Sciatic nerve (tissue), 2 donors: ENCODE results near the gene DOCK8. TPM values are rescaled to one million over a fixed set of nuclear protein-coding genes. Genes with fewer than 3 reads are reported as not detected.
A peak's percentile ranks its signal among the peaks of the same experiment; 100 is the strongest.
"Not testable (repeated sequence)": the region's sequence is repeated elsewhere in the genome, so short reads cannot be mapped to it uniquely, and the experiment has no call there.

ENCODE experiments used
- ATAC-seq: fragments of 200-7000 bp; cut with Tn5 transposase; one replicate; pipeline ENCODE4 v1.9.1; 2020; ENCODE audit warnings: mild to moderate bottlenecking, moderate library complexity
- DNase-seq: peaks from one replicate; pipeline ENCODE4 v3.0.0-alpha.2; 2020; ENCODE audit warnings: low spot score
- intact Hi-C: fragments of 100-400 bp; cut with DNase I; formaldehyde crosslinking; loops from one replicate; pipeline ENCODE4 v1.14.2; 2022
- total RNA-seq: library from RNA; stranded (reverse); fragmentation: NEBNext Ultra II Directional; extraction: Animal tissue kit (Norgen Biotek cat#: 25700); gene quantifications from one replicate; pipeline ENCODE4 v1.2.1, GENCODE V29; 2021
- donor health status: DM: no; HTN: no; CAD: no.
- donor health status: DM: no; HTN: no; CAD: no.

DOCK8 gene
- total RNA-seq, 1 donor from 2014 or later, result 31.4 TPM

DNA sequence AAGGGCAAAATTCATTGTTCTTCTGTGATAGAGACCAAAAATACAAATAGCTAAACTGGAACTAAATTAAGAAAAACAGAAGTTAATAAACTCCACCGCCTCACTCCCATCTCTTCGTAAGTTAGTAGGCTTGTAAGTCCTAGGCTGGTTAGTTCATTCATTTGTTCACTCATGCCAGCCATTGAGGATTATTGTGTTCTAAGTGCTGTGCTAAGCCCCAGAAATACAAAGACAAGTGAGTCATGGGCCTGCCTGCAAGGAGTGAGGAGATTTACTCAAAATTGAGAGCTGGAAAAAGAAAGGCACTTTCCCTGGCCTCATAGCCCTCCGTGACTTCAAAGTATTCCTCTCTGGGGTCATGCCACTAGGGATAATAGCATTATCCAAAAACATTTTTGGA, 8.5 kb downstream of the DOCK8 start:
- intact Hi-C loops, result no loop called here
- no peak for DNase-seq
- ATAC-seq, result no peak

DNA sequence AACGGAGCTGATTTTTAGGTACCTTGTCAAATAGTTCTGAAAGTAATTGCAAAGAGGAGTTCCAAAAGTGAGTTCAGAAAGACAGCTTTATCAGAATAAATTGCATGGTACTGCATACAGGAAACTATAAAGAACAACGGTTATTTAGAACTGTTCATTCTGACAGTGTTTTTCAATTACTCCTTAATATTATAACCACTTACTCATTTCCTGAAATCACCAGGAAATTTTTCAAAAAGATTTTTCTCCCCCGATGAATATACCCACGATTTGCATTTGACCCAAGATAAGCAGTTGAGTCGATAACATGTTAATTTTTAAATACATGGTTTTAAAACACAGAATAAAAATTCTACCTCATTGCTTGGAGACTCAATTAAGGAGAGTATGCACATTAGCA, 9.4 kb downstream of the DOCK8 start:
- ATAC-seq (no peak), DNase-seq (no peak)
- intact Hi-C loops, result no loop called here

DNA sequence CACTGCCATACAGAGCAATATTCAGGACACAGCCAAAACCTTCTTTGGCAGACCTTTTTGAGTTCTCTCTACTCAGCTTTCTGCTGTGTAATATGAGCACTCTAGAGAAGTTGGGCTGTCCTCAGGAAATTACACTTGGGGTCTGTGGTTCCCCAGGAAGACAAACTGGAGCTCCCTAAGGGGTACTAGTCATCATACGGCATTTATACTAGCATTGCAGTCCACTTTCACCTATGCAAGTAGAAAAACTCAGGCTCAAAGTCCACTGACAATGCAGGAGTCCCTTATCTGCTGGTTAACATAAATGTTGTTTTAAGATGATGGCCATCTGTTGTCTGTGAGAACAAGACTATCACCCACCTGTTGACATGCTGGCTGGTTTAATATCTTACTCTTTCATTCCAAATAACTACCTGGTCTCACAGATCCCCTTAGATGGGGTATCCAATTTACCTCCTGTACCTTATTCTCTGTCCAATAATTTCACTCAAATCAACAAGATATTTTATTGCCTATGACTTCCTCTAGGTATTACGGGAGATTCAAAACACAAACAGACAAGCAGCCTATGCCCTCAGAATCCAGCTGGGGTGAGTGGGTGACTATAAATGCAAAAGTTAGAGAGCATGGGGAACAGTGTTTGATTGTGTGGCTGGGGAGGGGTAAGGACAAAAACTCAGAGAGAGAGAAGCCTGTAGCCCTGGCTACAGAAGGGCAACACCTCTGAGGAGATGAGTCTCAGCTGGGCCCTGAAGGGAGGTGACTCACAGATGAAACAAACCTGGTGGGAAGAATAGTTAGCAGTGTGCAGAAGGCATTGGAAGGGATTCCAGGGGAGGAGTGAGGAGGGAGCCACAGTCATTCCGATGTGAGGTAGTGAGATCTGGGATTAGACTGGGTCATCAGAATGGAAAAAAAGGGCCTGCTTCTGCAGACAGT, 10.2 kb downstream of the DOCK8 start:
- intact Hi-C loops, result no loop called here
- no peak for ATAC-seq
- DNase-seq, result no peak

- intact Hi-C loops, result no loop called here
- DNase-seq (no peak), ATAC-seq (no peak)
These were observed 13.2 kb downstream of the DOCK8 start for GRCh38 chr9:227860-228259.

DNA sequence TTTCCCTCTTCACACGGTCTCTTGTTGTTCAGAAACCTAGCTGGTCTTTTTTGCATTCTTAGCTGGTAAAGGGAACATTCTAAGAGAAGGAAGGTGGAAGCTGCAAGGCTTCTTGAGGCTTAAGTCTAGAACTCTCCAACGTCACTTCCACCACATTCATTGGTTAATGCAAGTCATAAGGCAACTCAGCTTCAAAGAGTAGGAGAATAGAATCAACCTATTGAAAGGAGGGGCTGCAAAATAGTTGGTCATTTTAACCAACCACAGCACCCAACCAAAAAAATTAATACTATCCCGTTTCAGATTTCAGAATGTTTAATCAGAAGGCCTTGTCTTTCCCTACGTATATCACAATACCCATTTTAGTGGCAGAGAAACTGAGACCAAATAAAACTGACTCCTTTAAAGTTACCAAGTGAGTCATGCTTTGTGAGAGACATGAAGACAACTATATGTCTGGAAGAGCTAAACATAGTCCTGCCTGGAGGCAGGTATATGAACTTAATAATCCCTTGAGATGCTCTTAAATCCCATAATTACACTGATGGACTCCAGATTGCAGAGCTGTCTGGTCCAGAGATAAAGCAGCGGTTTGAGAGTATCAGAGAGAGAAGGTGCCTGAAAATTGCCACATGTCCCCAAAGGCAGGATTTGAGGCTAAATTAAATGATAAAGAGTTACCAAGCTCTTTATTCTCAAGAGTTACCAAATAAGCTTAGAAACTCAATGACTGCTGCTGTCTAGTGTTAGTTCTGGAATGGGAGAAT, 14.4 kb downstream of the DOCK8 start:
- ATAC-seq, result no peak
- intact Hi-C loops, result no loop called here
- DNase-seq, result no peak

GRCh38 chr9:231625-232024, 17.0 kb downstream of the DOCK8 start:
- intact Hi-C loops, ATAC-seq, DNase-seq: not testable (repeated sequence)

DNA sequence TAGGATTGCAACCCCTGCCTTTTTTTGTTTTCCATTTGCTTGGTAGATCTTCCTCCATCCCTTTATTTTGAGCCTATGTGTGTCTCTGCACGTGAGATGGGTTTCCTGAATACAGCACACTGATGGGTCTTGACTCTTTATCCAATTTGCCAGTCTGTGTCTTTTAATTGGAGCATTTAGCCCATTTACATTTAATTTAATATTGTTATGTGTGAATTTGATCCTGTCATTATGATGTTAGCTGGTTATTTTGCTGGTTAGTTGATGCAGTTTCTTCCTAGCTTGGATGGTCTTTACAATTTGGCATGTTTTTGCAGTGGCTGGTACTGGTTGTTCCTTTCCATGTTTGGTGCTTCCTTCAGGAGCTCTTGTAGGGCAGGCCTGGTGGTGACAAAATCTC, 19.0 kb downstream of the DOCK8 start:
- DNase-seq, intact Hi-C loops, ATAC-seq: not testable (repeated sequence)

GRCh38 chr9:237141-237857, 22.6 kb downstream of the DOCK8 start:
- DNase-seq (no peak), ATAC-seq (no peak)

GRCh38 chr9:237858-238345, 23.2 kb downstream of the DOCK8 start:
- intact Hi-C loops, result no loop called here
- DNase-seq (no peak), ATAC-seq (no peak)

More at GRCh38 chr9:237141-237857, 22.6 kb downstream of the DOCK8 start:
- intact Hi-C loops, result no loop called here

GRCh38 chr9:242461-243080, 27.9 kb downstream of the DOCK8 start:
- no peak for ATAC-seq
- intact Hi-C loops, result no loop called here

GRCh38 chr9:248278-248961, 33.8 kb downstream of the DOCK8 start:
- ATAC-seq (no peak), DNase-seq (no peak)
- intact Hi-C loops, result no loop called here

More at GRCh38 chr9:242461-243080, 27.9 kb downstream of the DOCK8 start:
- DNase-seq, result no peak

GRCh38 chr9:249025-249424, 34.4 kb downstream of the DOCK8 start:
- ATAC-seq, result no peak
- intact Hi-C loops, result no loop called here
- no peak for DNase-seq

GRCh38 chr9:250039-250438, 35.4 kb downstream of the DOCK8 start:
- intact Hi-C loops, result no loop called here
- DNase-seq, result no peak

GRCh38 chr9:250625-251024, 36.0 kb downstream of the DOCK8 start:
- ATAC-seq (no peak), DNase-seq (no peak)
- intact Hi-C loops, result no loop called here

More at GRCh38 chr9:250039-250438, 35.4 kb downstream of the DOCK8 start:
- ATAC-seq, result no peak

GRCh38 chr9:251398-251797, 36.7 kb downstream of the DOCK8 start:
- DNase-seq, result no peak
- no peak for ATAC-seq
- intact Hi-C loops, result no loop called here

DNA sequence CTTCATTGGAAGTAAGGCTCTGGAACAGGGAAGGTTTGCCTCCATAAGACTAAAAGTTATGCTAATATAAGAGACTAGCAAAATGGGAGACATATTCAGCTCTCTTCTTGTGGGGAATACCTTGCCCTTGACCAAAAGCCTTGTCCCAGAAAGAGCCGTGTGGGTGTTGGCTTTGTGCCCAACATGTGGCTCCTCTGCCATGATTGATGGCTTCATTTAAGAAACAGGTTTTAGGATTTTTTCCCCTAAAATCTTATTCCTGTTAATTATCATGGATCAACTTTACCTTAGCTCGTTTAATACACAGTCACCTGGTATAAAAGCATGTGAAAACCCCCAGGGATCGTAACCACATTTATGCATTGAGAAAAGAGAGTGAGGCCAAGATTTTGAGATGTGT, 38.9 kb downstream of the DOCK8 start:
- DNase-seq, result no peak
- ATAC-seq, result no peak
- intact Hi-C loops, result no loop called here

DNA sequence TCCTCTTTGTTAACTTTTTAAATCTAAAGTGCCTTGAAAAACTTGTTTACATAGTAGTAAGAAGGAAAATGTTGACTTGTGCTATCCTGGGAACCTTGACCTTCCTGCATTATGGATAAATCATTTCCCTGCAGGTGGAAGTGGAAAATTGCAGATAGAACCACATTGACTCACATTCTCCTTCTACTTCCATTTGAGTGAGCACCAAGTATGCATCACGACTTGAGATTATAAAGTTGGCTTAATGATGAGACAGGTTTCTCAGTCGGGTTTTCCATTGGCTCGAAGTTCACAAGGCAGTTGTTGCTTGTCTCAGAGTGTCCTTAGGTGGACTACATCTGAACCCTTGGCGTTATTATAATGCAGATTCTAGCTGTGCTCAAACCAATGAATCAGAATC, 39.9 kb downstream of the DOCK8 start:
- DNase-seq, result no peak
- no peak for ATAC-seq
- intact Hi-C loops, result no loop called here

DNA sequence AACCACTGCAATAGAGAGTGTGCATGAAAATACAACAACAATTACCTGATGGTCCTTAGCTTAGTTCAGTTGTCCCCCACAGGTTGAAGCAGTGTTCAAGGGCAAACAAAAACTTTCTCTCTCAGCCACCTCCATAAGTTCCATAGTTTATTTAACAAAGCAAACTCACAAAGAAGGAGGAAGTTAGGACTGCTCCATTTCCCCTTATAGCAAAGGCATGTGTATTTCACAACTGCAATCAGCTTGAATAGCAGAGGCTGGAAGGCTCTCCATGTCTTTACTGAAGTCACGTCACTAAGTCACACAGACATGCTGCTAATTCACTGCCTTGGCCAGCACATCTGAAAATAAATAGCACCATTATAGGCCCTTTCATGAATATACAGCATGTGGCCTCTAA, 43.3 kb downstream of the DOCK8 start:
- ATAC-seq (peak; percentile 67), DNase-seq (no peak)
- intact Hi-C loops, result no loop called here
